K562 (cell line): ENCODE results near the gene PCDH9. TPM values are rescaled to one million over a fixed set of nuclear protein-coding genes. Genes with fewer than 3 reads are reported as not detected.

Experiments used
- ATAC-seq: fragments of 200-7000 bp; cut with Tn5 transposase; 3 replicates; pipeline ENCODE4 v1.9.1; 2020; ENCODE audit warnings: moderate library complexity
- BruUV-seq: library from RNA; stranded (reverse); fragments of 400-500 nt; replicated peaks from 2 replicates; lab custom pipeline; 2021; lab: Mats Ljungman, UMichigan
- CTCF ChIA-PET: fragments of 300-600 bp; formaldehyde crosslinking; extraction: SDS; loops from one replicate; lab custom pipeline; 2021; ENCODE audit warnings: low intra/inter-chr PET ratio; lab: Yijun Ruan, JAX
- POLR2A ChIA-PET: fragments of 300-600, 350-650 bp; sonication (Branson Sonifier 250); formaldehyde crosslinking; extraction: SDS; loops from one replicate; lab custom pipeline; 2021; ENCODE audit warnings: antibody characterized with exemption, inconsistent platforms; lab: Yijun Ruan, JAX
- DNase-seq, 4 experiments: peaks; one replicate each; pipeline versions ENCODE4 v3.0.0 to v3.0.0-alpha.2; 2011 to 2018; ENCODE audit warnings: low spot score in 3 of 4, mixed read lengths in 3 of 4; ENCODE audit errors: extremely low read depth in 1 of 4
- FAIRE-seq: peaks from 2 replicates; lab custom pipeline; 2011; peaks lifted over from hg19 to GRCh38; lab: Jason Lieb, UNC
- H2AFZ ChIP-seq: 2 replicates; pipeline ENCODE4 v1.6.0; 2011; ENCODE audit warnings: low read depth, low read length, control low read depth, inconsistent platforms
- H3K27ac ChIP-seq: fragments of 200-600 bp; 3 replicates; pipeline ENCODE4 v1.8.0; 2011; ENCODE audit warnings: low read depth, mild to moderate bottlenecking, control low read depth, inconsistent platforms, low read length, moderate library complexity, mixed read lengths; ENCODE audit errors: extremely low read depth
- H3K27me3 ChIP-seq, 2 experiments: fragments of 300-600 bp in 1 of 2; 2 replicates in 1 of 2; 3 replicates in 1 of 2; pipeline versions ENCODE4 v1.6.0 to v1.8.0; 2011; ENCODE audit warnings: inconsistent platforms in 2 of 2, low read length in 2 of 2, mild to moderate bottlenecking in 1 of 2, mixed read lengths in 1 of 2, moderate library complexity in 1 of 2; ENCODE audit not compliant: control insufficient read depth in 2 of 2, insufficient read depth in 2 of 2
- H3K36me3 ChIP-seq: fragments of 300-600 bp; 3 replicates; pipeline ENCODE4 v1.8.0; 2011; ENCODE audit warnings: mild to moderate bottlenecking, low read length, inconsistent platforms; ENCODE audit not compliant: control insufficient read depth, insufficient read depth
- H3K4me1 ChIP-seq, 2 experiments: fragments of 200-600 bp in 1 of 2; replicated peaks in 1 of 2; 2 replicates in 1 of 2; 3 replicates in 1 of 2; pipeline versions ENCODE4 v1.5.1 to v1.8.0; 2011; ENCODE audit warnings: inconsistent platforms in 2 of 2, low read length in 2 of 2, mild to moderate bottlenecking in 1 of 2, mixed read lengths in 1 of 2, moderate library complexity in 1 of 2; ENCODE audit not compliant: control insufficient read depth in 2 of 2, insufficient read depth in 2 of 2
- H3K4me2 ChIP-seq: 2 replicates; pipeline ENCODE4 v1.6.1; 2011; ENCODE audit warnings: low read length, control low read depth, inconsistent platforms, mixed read lengths; ENCODE audit not compliant: insufficient read depth
- H3K4me3 ChIP-seq: fragments of 200-600 bp; sonication (generic), shearing (Covaris generic); 2 replicates; pipeline ENCODE4 v1.5.1; 2016; ENCODE audit warnings: control low read depth, inconsistent platforms
- H3K79me2 ChIP-seq: fragments of 200-600 bp; 3 replicates; pipeline ENCODE4 v1.8.0; 2011; ENCODE audit warnings: low read length, inconsistent platforms; ENCODE audit not compliant: control insufficient read depth, insufficient read depth
- H3K9ac ChIP-seq, 2 experiments: 2 replicates each; pipeline versions ENCODE4 v1.6.0 to v1.6.1; 2011; ENCODE audit warnings: low read depth in 2 of 2, low read length in 2 of 2, control low read depth in 1 of 2, inconsistent platforms in 1 of 2, mild to moderate bottlenecking in 1 of 2, mixed read lengths in 1 of 2; ENCODE audit not compliant: insufficient read depth in 1 of 2
- H3K9me1 ChIP-seq: one replicate; pipeline ENCODE4 v1.6.0; 2011; ENCODE audit warnings: inconsistent platforms, mild to moderate bottlenecking, low read length, moderate library complexity; ENCODE audit not compliant: control insufficient read depth, insufficient read depth
- H3K9me3 ChIP-seq: replicated peaks from 2 replicates; pipeline ENCODE4 v1.5.1; 2011; ENCODE audit warnings: low read depth, low read length, inconsistent platforms; ENCODE audit not compliant: control insufficient read depth, insufficient read depth
- H4K20me1 ChIP-seq: replicated peaks from 2 replicates; pipeline ENCODE4 v1.6.1; 2011; ENCODE audit warnings: low read length, inconsistent platforms, mixed read lengths; ENCODE audit not compliant: control insufficient read depth, insufficient read depth
- HNRNPK ChIP-seq: fragments of 200-400 bp; formaldehyde crosslinking; IDR thresholded peaks from one replicate; pipeline ENCODE4 v1.6.1; 2018; ENCODE audit warnings: mild to moderate bottlenecking, low read depth, low read length; ENCODE audit not compliant: poor library complexity, severe bottlenecking
- KHSRP ChIP-seq: fragments of 450-650 bp; IDR thresholded peaks from 2 replicates; pipeline ENCODE4 v1.6.1; 2017
- MEF2A ChIP-seq: IDR thresholded peaks from 2 replicates; pipeline ENCODE4 v1.6.1; 2011; ENCODE audit warnings: low read depth, mild to moderate bottlenecking, low read length, moderate library complexity; ENCODE audit not compliant: control insufficient read depth
- NONO ChIP-seq, 2 experiments: fragments of 200-400 bp in 1 of 2; fragments of 450-650 bp in 1 of 2; formaldehyde crosslinking in 1 of 2; IDR thresholded peaks; 2 replicates each; pipeline ENCODE4 v1.6.1; 2017; ENCODE audit warnings: low read depth in 2 of 2, mild to moderate bottlenecking in 2 of 2, moderate library complexity in 2 of 2, low read length in 1 of 2
- TAF7 ChIP-seq: fragments of 450-650 bp; IDR thresholded peaks from 2 replicates; pipeline ENCODE4 v1.6.1; 2016; ENCODE audit warnings: missing genetic modification characterization, missing compliant biosample characterization
- ZBTB17 ChIP-seq: fragments of 450-650 bp; formaldehyde crosslinking; IDR thresholded peaks from 2 replicates; pipeline ENCODE4 v1.4.0; 2020; ENCODE audit warnings: mild to moderate bottlenecking
- ZNF780A ChIP-seq: fragments of 250-450 bp; sonication (Bioruptor Pico); IDR thresholded peaks from 2 replicates; pipeline ENCODE4 v1.5.0; 2021; ENCODE audit warnings: mild to moderate bottlenecking
- WGBS: fragments of 100-300 bp; shearing (Covaris generic); methylation state at CpG from one replicate; pipeline ENCODE4 v1.1.6; 2016; ENCODE audit warnings: low coverage, mixed read lengths; ENCODE audit not compliant: insufficient coverage; ENCODE audit errors: missing lambda C conversion rate; 5-methylcytosine and 5-hydroxymethylcytosine counted together
- in situ Hi-C: fragments of 300-500 bp; cut with MboI; formaldehyde crosslinking; loops from 4 replicates; pipeline ENCODE4 v1.15.0; 2018; ENCODE audit warnings: inconsistent platforms, mixed read lengths
- intact Hi-C: fragments of 100-400 bp; cut with micrococcal nuclease; formaldehyde crosslinking; loops from 2 replicates; pipeline ENCODE4 v1.14.2; 2022
- polyA plus RNA-seq, 8 experiments: library from polyadenylated mRNA; depleted of rRNA in 4 of 8; stranded (reverse) in 5 of 8; unstranded in 3 of 8; fragments of >200 nt; fragmentation: Nextera tagmentation in 2 of 8; fragmentation: Illumina TruSeq in 1 of 8; extraction: Ambion mirVana in 2 of 8; extraction: Trizol in 1 of 8; gene quantifications; 2 replicates each; pipeline versions ENCODE4 v1.2.1 to v1.2.3, GENCODE V29; 2011 to 2014; ENCODE audit warnings: inconsistent platforms in 1 of 8, missing spikeins in 1 of 8
- total RNA-seq, 7 experiments: library from RNA; depleted of rRNA in 6 of 7; stranded (reverse); fragments of >200 nt in 6 of 7; fragmentation: Illumina TruSeq in 2 of 7; extraction: Trizol in 2 of 7; gene quantifications; 2 replicates each; pipeline versions ENCODE4 v1.2.1 to v1.2.3, GENCODE V29; 2011 to 2021; ENCODE audit warnings: low replicate concordance in 1 of 7
- TF ChIP-seq, protein P1 (sequence below): sonication (generic); formaldehyde crosslinking; IDR thresholded peaks from 2 replicates; pipeline ENCODE4 v1.8.0; 2022; ENCODE audit warnings: missing genetic modification reagents, mild to moderate bottlenecking, borderline replicate concordance
- TF ChIP-seq, protein P2 (sequence below): sonication (generic); IDR thresholded peaks from 2 replicates; pipeline ENCODE4 v1.6.1; 2016
- TF ChIP-seq, protein P3 (sequence below): fragments of 200-800 bp; sonication (Bioruptor generic); IDR thresholded peaks from 2 replicates; pipeline ENCODE4 v1.6.1; 2017; ENCODE audit warnings: missing genetic modification characterization, missing compliant biosample characterization
- TF ChIP-seq, protein P4 (sequence below): fragments of 250-450 bp; sonication (Bioruptor Pico); IDR thresholded peaks from 2 replicates; pipeline ENCODE4 v1.5.1; 2021; ENCODE audit warnings: mild to moderate bottlenecking
- TF ChIP-seq, protein P5 (sequence below): fragments of 250-450 bp; sonication (Bioruptor Pico); IDR thresholded peaks from 2 replicates; pipeline ENCODE4 v1.8.0; 2021; ENCODE audit warnings: moderate library complexity, mild to moderate bottlenecking, inconsistent platforms

PCDH9 gene
- total and polyA plus RNA-seq, 9 of the 15 experiments (the other 6 are each of a cell fraction or from before 2014, with no cell fraction given) = 1.1 to 6.7 (median 4.9) TPM

DNA sequence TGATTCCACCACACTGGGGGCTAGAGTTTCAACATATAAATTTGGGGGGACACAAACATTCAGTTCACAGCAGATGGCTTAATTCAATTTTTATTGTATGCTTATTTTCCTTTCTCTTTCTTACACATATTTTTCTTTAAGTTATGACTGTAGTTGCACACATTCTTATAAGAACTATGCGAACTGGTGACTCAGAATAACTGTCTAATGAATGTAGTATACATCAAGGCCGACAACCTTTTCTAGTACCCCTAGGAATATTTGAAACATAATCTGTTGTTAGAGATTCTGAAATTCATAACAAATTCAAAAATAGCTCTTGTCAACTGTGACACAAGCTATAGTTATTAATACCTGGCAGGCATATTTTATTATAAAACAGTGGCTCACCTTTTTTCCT, 695.6 kb downstream of the PCDH9 start (continued):
- TF ChIP-seq, protein P1, sequence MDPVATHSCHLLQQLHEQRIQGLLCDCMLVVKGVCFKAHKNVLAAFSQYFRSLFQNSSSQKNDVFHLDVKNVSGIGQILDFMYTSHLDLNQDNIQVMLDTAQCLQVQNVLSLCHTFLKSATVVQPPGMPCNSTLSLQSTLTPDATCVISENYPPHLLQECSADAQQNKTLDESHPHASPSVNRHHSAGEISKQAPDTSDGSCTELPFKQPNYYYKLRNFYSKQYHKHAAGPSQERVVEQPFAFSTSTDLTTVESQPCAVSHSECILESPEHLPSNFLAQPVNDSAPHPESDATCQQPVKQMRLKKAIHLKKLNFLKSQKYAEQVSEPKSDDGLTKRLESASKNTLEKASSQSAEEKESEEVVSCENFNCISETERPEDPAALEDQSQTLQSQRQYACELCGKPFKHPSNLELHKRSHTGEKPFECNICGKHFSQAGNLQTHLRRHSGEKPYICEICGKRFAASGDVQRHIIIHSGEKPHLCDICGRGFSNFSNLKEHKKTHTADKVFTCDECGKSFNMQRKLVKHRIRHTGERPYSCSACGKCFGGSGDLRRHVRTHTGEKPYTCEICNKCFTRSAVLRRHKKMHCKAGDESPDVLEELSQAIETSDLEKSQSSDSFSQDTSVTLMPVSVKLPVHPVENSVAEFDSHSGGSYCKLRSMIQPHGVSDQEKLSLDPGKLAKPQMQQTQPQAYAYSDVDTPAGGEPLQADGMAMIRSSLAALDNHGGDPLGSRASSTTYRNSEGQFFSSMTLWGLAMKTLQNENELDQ (CRISPR knock-in tag) = no peak

DNA sequence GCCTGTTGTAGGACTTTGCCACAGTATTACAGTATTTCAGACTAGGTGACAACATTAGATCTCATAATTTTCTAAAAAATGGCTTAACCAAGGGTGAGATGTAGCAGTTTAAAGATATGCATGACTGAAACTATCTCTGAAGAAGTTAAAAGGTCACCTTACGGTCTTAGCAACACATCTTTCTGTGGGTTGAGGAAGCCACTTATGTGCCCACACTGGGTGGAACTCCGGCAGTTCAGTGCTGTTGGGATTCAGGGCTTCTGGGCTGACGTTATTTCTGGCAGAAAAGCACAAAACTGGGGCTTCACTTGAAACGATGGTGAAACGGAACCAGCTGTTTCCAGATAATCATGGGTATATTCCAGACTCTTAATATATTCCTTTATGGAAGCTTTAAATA, 697.3 kb downstream of the PCDH9 start:
- POLR2A ChIA-PET = no interaction called here
- WGBS = 42% methylated on average over 5 of the region's 5 CpGs
- intact Hi-C loops = no loop called here
- TF ChIP-seq TAF7 (tag) = no peak
- TF ChIP-seq, protein P2, sequence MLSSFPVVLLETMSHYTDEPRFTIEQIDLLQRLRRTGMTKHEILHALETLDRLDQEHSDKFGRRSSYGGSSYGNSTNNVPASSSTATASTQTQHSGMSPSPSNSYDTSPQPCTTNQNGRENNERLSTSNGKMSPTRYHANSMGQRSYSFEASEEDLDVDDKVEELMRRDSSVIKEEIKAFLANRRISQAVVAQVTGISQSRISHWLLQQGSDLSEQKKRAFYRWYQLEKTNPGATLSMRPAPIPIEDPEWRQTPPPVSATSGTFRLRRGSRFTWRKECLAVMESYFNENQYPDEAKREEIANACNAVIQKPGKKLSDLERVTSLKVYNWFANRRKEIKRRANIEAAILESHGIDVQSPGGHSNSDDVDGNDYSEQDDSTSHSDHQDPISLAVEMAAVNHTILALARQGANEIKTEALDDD = no peak
- TF ChIP-seq, protein P3, sequence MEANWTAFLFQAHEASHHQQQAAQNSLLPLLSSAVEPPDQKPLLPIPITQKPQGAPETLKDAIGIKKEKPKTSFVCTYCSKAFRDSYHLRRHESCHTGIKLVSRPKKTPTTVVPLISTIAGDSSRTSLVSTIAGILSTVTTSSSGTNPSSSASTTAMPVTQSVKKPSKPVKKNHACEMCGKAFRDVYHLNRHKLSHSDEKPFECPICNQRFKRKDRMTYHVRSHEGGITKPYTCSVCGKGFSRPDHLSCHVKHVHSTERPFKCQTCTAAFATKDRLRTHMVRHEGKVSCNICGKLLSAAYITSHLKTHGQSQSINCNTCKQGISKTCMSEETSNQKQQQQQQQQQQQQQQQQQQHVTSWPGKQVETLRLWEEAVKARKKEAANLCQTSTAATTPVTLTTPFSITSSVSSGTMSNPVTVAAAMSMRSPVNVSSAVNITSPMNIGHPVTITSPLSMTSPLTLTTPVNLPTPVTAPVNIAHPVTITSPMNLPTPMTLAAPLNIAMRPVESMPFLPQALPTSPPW = no peak
- no peak for TF ChIP-seq ZNF780A (CRISPR knock-in tag)
- no peak for TF ChIP-seq ZBTB17
- TF ChIP-seq KHSRP = no peak
- TF ChIP-seq, protein P4, sequence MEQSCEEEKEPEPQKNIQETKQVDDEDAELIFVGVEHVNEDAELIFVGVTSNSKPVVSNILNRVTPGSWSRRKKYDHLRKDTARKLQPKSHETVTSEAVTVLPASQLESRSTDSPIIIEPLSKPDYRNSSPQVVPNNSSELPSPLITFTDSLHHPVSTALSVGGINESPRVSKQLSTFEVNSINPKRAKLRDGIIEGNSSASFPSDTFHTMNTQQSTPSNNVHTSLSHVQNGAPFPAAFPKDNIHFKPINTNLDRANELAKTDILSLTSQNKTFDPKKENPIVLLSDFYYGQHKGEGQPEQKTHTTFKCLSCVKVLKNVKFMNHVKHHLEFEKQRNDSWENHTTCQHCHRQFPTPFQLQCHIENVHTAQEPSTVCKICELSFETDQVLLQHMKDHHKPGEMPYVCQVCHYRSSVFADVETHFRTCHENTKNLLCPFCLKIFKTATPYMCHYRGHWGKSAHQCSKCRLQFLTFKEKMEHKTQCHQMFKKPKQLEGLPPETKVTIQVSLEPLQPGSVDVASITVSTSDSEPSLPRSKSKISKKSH = no peak
- no peak for TF ChIP-seq MEF2A
- TF ChIP-seq HNRNPK = no peak
- TF ChIP-seq NONO (IDR thresholded peaks at IDR 0.05; ENCODE audit: low read depth in 2 of 2, low read length in 1 of 2) = no peak
- TF ChIP-seq, protein P5, sequence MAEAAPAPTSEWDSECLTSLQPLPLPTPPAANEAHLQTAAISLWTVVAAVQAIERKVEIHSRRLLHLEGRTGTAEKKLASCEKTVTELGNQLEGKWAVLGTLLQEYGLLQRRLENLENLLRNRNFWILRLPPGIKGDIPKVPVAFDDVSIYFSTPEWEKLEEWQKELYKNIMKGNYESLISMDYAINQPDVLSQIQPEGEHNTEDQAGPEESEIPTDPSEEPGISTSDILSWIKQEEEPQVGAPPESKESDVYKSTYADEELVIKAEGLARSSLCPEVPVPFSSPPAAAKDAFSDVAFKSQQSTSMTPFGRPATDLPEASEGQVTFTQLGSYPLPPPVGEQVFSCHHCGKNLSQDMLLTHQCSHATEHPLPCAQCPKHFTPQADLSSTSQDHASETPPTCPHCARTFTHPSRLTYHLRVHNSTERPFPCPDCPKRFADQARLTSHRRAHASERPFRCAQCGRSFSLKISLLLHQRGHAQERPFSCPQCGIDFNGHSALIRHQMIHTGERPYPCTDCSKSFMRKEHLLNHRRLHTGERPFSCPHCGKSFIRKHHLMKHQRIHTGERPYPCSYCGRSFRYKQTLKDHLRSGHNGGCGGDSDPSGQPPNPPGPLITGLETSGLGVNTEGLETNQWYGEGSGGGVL (CRISPR knock-in tag) = no peak

More for the DNA sequence above, 697.3 kb downstream of the PCDH9 start:
- no peaks in the 10 kb centered on the region for H3K36me3 ChIP-seq
- BruUV-seq = no TSS peak
- H3K4me3 ChIP-seq = no peak overlapping the region
- no peaks in the 10 kb centered on the region for H3K27me3 ChIP-seq
- H4K20me1 ChIP-seq = no peaks in the 10 kb centered on the region
- no peaks in the 10 kb centered on the region for H3K79me2 ChIP-seq
- H3K27ac ChIP-seq = no peak overlapping the region
- no peaks in the 10 kb centered on the region for H3K4me1 ChIP-seq
- H3K9ac ChIP-seq = no peak overlapping the region
- no peaks in the 10 kb centered on the region for H3K9me1 ChIP-seq
- DNase-seq (no peak), ATAC-seq (no peak), FAIRE-seq (no peak)
- H3K4me2 ChIP-seq = no peak overlapping the region
- CTCF ChIA-PET = no interaction called here
- H3K9me3 ChIP-seq = no peaks in the 10 kb centered on the region
- no peak overlapping the region for H2AFZ ChIP-seq
- in situ Hi-C loops = no loop called here
